Measurements from ENCODE around the gene AMPH. TPM values are rescaled to one million over a fixed set of nuclear protein-coding genes. Genes with fewer than 3 reads are reported as not detected.
A peak's percentile ranks its signal among the peaks of the same experiment; 100 is the strongest.

The AMPH gene
- total and polyA plus RNA-seq, 7 donors = 0.98 to 2.9 (median 1.6) TPM

- no peak overlapping the region for H3K4me3 ChIP-seq
- TF ChIP-seq CTCF (IDR thresholded peaks at IDR 0.05) = no peak
- H3K36me3 ChIP-seq (ENCODE audit: insufficient read depth in 1 of 2, low read depth in 1 of 2) = no peaks in the 10 kb centered on the region
- no peaks in the 10 kb centered on the region for H3K4me1 ChIP-seq
- no peak overlapping the region for H3K27ac ChIP-seq
- WGBS, 3 donors = 57 to 71% (median 64%) methylated on average over 2 of the region's 2 CpGs
- H3K27me3 ChIP-seq (ENCODE audit: insufficient read depth in 3 of 3, low read length in 2 of 3) = no peaks in the 10 kb centered on the region
- no peaks in the 10 kb centered on the region for H3K9me3 ChIP-seq
- DNase-seq (no peak), ATAC-seq (no peak)
- intact Hi-C loops (cut with DNase I) = no loop called here
Observed at GRCh38 chr7:38507384-38507783, 123.8 kb downstream of the AMPH start.

GRCh38 chr7:38506756-38507155 lies 124.4 kb downstream of the AMPH start:
- peak in 1 of 4 donors; percentile 43 for ATAC-seq
- no peaks in the 10 kb centered on the region for H3K4me1 ChIP-seq
- WGBS, 3 donors = 51 to 80% (median 64%) methylated on average over 3 of the region's 3 CpGs
- H3K9me3 ChIP-seq = no peaks in the 10 kb centered on the region
- intact Hi-C loops (cut with DNase I) = no loop called here
- no peak overlapping the region for H3K27ac ChIP-seq
- no peak for DNase-seq
- H3K36me3 ChIP-seq (ENCODE audit: insufficient read depth in 1 of 2, low read depth in 1 of 2) = no peaks in the 10 kb centered on the region
- H3K4me3 ChIP-seq = no peak overlapping the region
- H3K27me3 ChIP-seq (ENCODE audit: insufficient read depth in 3 of 3, low read length in 2 of 3) = no peaks in the 10 kb centered on the region
- no peak for TF ChIP-seq CTCF (IDR thresholded peaks at IDR 0.05)

GRCh38 chr7:38506004-38506403 lies 125.2 kb downstream of the AMPH start:
- 88 to 97% (median 97%) methylated on average over 1 of the region's 1 CpG for WGBS, 3 donors
- Histone ChIP-seq H3K9me3 (no peaks in the 10 kb centered on the region), H3K27me3 (ENCODE audit: insufficient read depth in 3 of 3, low read length in 2 of 3) (no peaks in the 10 kb centered on the region), H3K36me3 (ENCODE audit: insufficient read depth in 1 of 2, low read depth in 1 of 2) (no peaks in the 10 kb centered on the region), H3K4me3 (no peak overlapping the region), H3K4me1 (no peaks in the 10 kb centered on the region), H3K27ac (no peak overlapping the region)
- no peak for TF ChIP-seq CTCF (IDR thresholded peaks at IDR 0.05)
- intact Hi-C loops (cut with DNase I) = no loop called here
- DNase-seq (no peak), ATAC-seq (no peak)

- no peak for TF ChIP-seq CTCF (IDR thresholded peaks at IDR 0.05)
- Histone ChIP-seq H3K27me3 (ENCODE audit: insufficient read depth in 3 of 3, low read length in 2 of 3) (no peaks in the 10 kb centered on the region), H3K36me3 (ENCODE audit: insufficient read depth in 1 of 2, low read depth in 1 of 2) (no peaks in the 10 kb centered on the region), H3K9me3 (no peaks in the 10 kb centered on the region), H3K4me1 (no peaks in the 10 kb centered on the region), H3K4me3 (no peak overlapping the region), H3K27ac (no peak overlapping the region)
- ATAC-seq (no peak), DNase-seq (no peak)
- intact Hi-C loops (cut with DNase I) = no loop called here
- whole genome bisulfite sequencing, 3 donors = 75 to 90% (median 79%) methylated on average over 2 of the region's 2 CpGs
Observed at GRCh38 chr7:38504684-38505083, 126.5 kb downstream of the AMPH start.

GRCh38 chr7:38502848-38503247 lies 128.3 kb downstream of the AMPH start:
- no peak for TF ChIP-seq CTCF (IDR thresholded peaks at IDR 0.05)
- no peak for ATAC-seq
- no peaks in the 10 kb centered on the region for H3K9me3 ChIP-seq
- intact Hi-C loops (cut with DNase I) = no loop called here
- H3K4me1 ChIP-seq = no peaks in the 10 kb centered on the region
- no peaks in the 10 kb centered on the region for H3K36me3 ChIP-seq (ENCODE audit: insufficient read depth in 1 of 2, low read depth in 1 of 2)
- no peaks in the 10 kb centered on the region for H3K27me3 ChIP-seq (ENCODE audit: insufficient read depth in 3 of 3, low read length in 2 of 3)
- WGBS, 3 donors = 86 to 90% (median 89%) methylated on average over 6 of the region's 6 CpGs
- no peak for DNase-seq
- H3K4me3 ChIP-seq = no peak overlapping the region
- no peak overlapping the region for H3K27ac ChIP-seq

All from psoas muscle (tissue), 8 donors.